HepG2 (cell line): ENCODE results near the gene CENPB. TPM values are rescaled to one million over a fixed set of nuclear protein-coding genes. Genes with fewer than 3 reads are reported as not detected.
"Not testable (repeated sequence)": the region's sequence is repeated elsewhere in the genome, so short reads cannot be mapped to it uniquely, and the experiment has no call there.

Source experiments
- ATAC-seq: fragments of 200-7000 bp; cut with Tn5 transposase; 3 replicates; pipeline ENCODE4 v1.9.1; 2020; ENCODE audit warnings: mild to moderate bottlenecking, moderate library complexity
- BruUV-seq: library from RNA; stranded (reverse); fragments of 400-500 nt; replicated peaks from 2 replicates; lab custom pipeline; 2021; lab: Mats Ljungman, UMichigan
- CTCF ChIA-PET: fragments of 300-600 bp; formaldehyde crosslinking; extraction: SDS; loops from one replicate; lab custom pipeline; 2021; ENCODE audit warnings: low total read pairs, inconsistent platforms, low intra/inter-chr PET ratio; lab: Yijun Ruan, JAX
- POLR2A ChIA-PET: fragments of 350-600 bp; sonication (Branson Sonifier 250); formaldehyde crosslinking; loops from one replicate; lab custom pipeline; 2020; ENCODE audit warnings: antibody characterized with exemption, inconsistent platforms; lab: Yijun Ruan, JAX
- DNase-seq: peaks from one replicate; pipeline ENCODE4 v3.0.0-alpha.2; 2015; ENCODE audit warnings: low spot score
- FAIRE-seq: peaks from 3 replicates; lab custom pipeline; 2011; peaks lifted over from hg19 to GRCh38; lab: Jason Lieb, UNC
- H2AFZ ChIP-seq: one replicate; pipeline ENCODE4 v1.6.1; 2011; ENCODE audit warnings: low read length, inconsistent platforms
- H3K27ac ChIP-seq: fragments of 300-600 bp; 3 replicates; pipeline ENCODE4 v1.8.0; 2011; ENCODE audit warnings: mixed run types, mild to moderate bottlenecking, mixed read lengths, low read length, inconsistent platforms; ENCODE audit not compliant: insufficient read depth; ENCODE audit errors: extremely low read length
- H3K27me3 ChIP-seq, 2 experiments: fragments of 200-600 bp in 1 of 2; 2 replicates in 1 of 2; 3 replicates in 1 of 2; pipeline versions ENCODE4 v1.6.0 to v1.8.0; 2011; ENCODE audit warnings: low read length in 2 of 2, mild to moderate bottlenecking in 2 of 2, moderate library complexity in 2 of 2, inconsistent platforms in 1 of 2; ENCODE audit not compliant: insufficient read depth in 2 of 2, control insufficient read depth in 1 of 2
- H3K36me3 ChIP-seq, 2 experiments: fragments of 200-600 bp in 1 of 2; replicated peaks in 1 of 2; 2 replicates in 1 of 2; 3 replicates in 1 of 2; pipeline versions ENCODE4 v1.5.1 to v1.8.0; 2011; ENCODE audit warnings: low read length in 2 of 2, inconsistent platforms in 1 of 2; ENCODE audit not compliant: insufficient read depth in 2 of 2, control insufficient read depth in 1 of 2
- H3K4me1 ChIP-seq: 2 replicates; pipeline ENCODE4 v1.5.1; 2012; ENCODE audit warnings: low read length, inconsistent platforms; ENCODE audit not compliant: insufficient read depth
- H3K4me2 ChIP-seq: 2 replicates; pipeline ENCODE4 v1.6.0; 2011; ENCODE audit warnings: low read depth, low read length, inconsistent platforms
- H3K4me3 ChIP-seq, 3 experiments: fragments of 200-600 bp in 1 of 3; sonication (generic), shearing (Covaris generic) in 1 of 3; replicated peaks in 1 of 3; 2 replicates each; pipeline ENCODE4 v1.5.1; 2011 to 2016; ENCODE audit warnings: low read length in 3 of 3, inconsistent platforms in 2 of 3, low read depth in 2 of 3, mild to moderate bottlenecking in 2 of 3, control low read depth in 1 of 3, mixed read lengths in 1 of 3; ENCODE audit not compliant: insufficient read depth in 1 of 3
- H3K79me2 ChIP-seq: one replicate; pipeline ENCODE4 v1.6.1; 2011; ENCODE audit warnings: low read length, inconsistent platforms; ENCODE audit not compliant: insufficient read depth
- H3K9ac ChIP-seq: 2 replicates; pipeline ENCODE4 v1.6.0; 2011; ENCODE audit warnings: mild to moderate bottlenecking, low read depth, low read length, inconsistent platforms; ENCODE audit not compliant: insufficient read depth
- H3K9me3 ChIP-seq: 2 replicates; pipeline ENCODE4 v1.5.1; 2012; ENCODE audit warnings: mild to moderate bottlenecking, low read length
- H4K20me1 ChIP-seq: 2 replicates; pipeline ENCODE4 v1.6.0; 2011; ENCODE audit warnings: inconsistent platforms, mild to moderate bottlenecking, low read length, moderate library complexity; ENCODE audit not compliant: insufficient read depth
- DR1 ChIP-seq: sonication (generic); formaldehyde crosslinking; IDR thresholded peaks from 2 replicates; pipeline ENCODE4 v1.8.0; 2021; ENCODE audit warnings: mild to moderate bottlenecking, missing genetic modification reagents, inconsistent platforms
- ETV5 ChIP-seq: IDR thresholded peaks from 2 replicates; pipeline ENCODE4 v1.6.1; 2018; ENCODE audit warnings: missing biosample characterization, missing genetic modification reagents, inconsistent platforms, borderline replicate concordance
- FOXK2 ChIP-seq: fragments of 450-650 bp; IDR thresholded peaks from 2 replicates; pipeline ENCODE4 v1.6.1; 2016
- HNF1B ChIP-seq: sonication (generic); formaldehyde crosslinking; IDR thresholded peaks from 2 replicates; pipeline ENCODE4 v1.5.1; 2020; ENCODE audit warnings: mild to moderate bottlenecking, moderate library complexity, missing genetic modification reagents
- MYPOP ChIP-seq: sonication (generic); formaldehyde crosslinking; IDR thresholded peaks from 2 replicates; pipeline ENCODE4 v1.8.1; 2023; ENCODE audit warnings: mild to moderate bottlenecking, moderate library complexity, missing genetic modification reagents
- NRL ChIP-seq: sonication (generic); formaldehyde crosslinking; IDR thresholded peaks from 2 replicates; pipeline ENCODE4 v1.5.0; 2020; ENCODE audit warnings: missing genetic modification reagents, mild to moderate bottlenecking, moderate library complexity, borderline replicate concordance
- PAX8 ChIP-seq: sonication (generic); formaldehyde crosslinking; IDR thresholded peaks from 2 replicates; pipeline ENCODE4 v1.8.0; 2022; ENCODE audit warnings: mild to moderate bottlenecking, missing genetic modification reagents, borderline replicate concordance
- PLSCR1 ChIP-seq: sonication (generic); formaldehyde crosslinking; IDR thresholded peaks from 2 replicates; pipeline ENCODE4 v1.5.0; 2020; ENCODE audit warnings: missing genetic modification reagents, mild to moderate bottlenecking, borderline replicate concordance
- RNF2 ChIP-seq: fragments of 450-650 bp; conservative IDR thresholded peaks from 2 replicates; pipeline ENCODE4 v1.6.1; 2016; ENCODE audit warnings: low read depth
- SRSF9 ChIP-seq: fragments of 200-400 bp; formaldehyde crosslinking; IDR thresholded peaks from 2 replicates; pipeline ENCODE4 v1.6.1; 2018; ENCODE audit warnings: borderline replicate concordance, mild to moderate bottlenecking, low read depth, low read length; ENCODE audit not compliant: insufficient read depth, poor library complexity, severe bottlenecking
- SUZ12 ChIP-seq: fragments of 150-350 bp; IDR thresholded peaks from 2 replicates; pipeline ENCODE4 v1.6.1; 2014; ENCODE audit warnings: low read depth, low read length
- TFE3 ChIP-seq: IDR thresholded peaks from 2 replicates; pipeline ENCODE4 v1.6.1; 2016
- ZMAT5 ChIP-seq: sonication (generic); formaldehyde crosslinking; IDR thresholded peaks from 2 replicates; pipeline ENCODE4 v1.5.0; 2020; ENCODE audit warnings: mild to moderate bottlenecking, low read depth, missing genetic modification reagents, borderline replicate concordance
- ZNF143 ChIP-seq: sonication (generic); formaldehyde crosslinking; IDR thresholded peaks from 2 replicates; pipeline ENCODE4 v1.4.0; 2020; ENCODE audit warnings: missing genetic modification reagents
- ZNF776 ChIP-seq: sonication (generic); formaldehyde crosslinking; IDR thresholded peaks from 2 replicates; pipeline ENCODE4 v1.4.0; 2020; ENCODE audit warnings: mild to moderate bottlenecking, missing genetic modification reagents
- ZNF878 ChIP-seq: sonication (generic); formaldehyde crosslinking; IDR thresholded peaks from 2 replicates; pipeline ENCODE4 v1.8.1; 2023; ENCODE audit warnings: mild to moderate bottlenecking, missing genetic modification reagents, moderate library complexity
- WGBS: methylation state at CpG from one replicate; pipeline ENCODE4 v1.1.6; 2017; ENCODE audit warnings: low lambda C conversion rate; 5-methylcytosine and 5-hydroxymethylcytosine counted together
- in situ Hi-C: cut with HindIII; loops from 2 replicates; pipeline ENCODE4 v1.10.0; 2017; ENCODE audit warnings: low pct_unique_long_range_greater_than_20kb; ENCODE audit not compliant: extremely low pct_ligation_motif_present
- intact Hi-C: fragments of 100-400 bp; cut with micrococcal nuclease; formaldehyde crosslinking; loops from one replicate; pipeline ENCODE4 v1.10.0; 2022; ENCODE audit not compliant: unreplicated experiment
- polyA plus RNA-seq, 8 experiments: library from polyadenylated mRNA; depleted of rRNA in 3 of 8; stranded (reverse) in 7 of 8; unstranded in 1 of 8; fragments of >200 nt; fragmentation: Illumina TruSeq in 4 of 8; extraction: Trizol in 4 of 8; gene quantifications; 2 replicates each; pipeline versions ENCODE4 v1.2.1 to v1.2.3, GENCODE V29; 2011 to 2016; ENCODE audit warnings: low read depth in 4 of 8, missing spikeins in 1 of 8, mixed read lengths in 1 of 8; ENCODE audit not compliant: insufficient read depth in 1 of 8
- total RNA-seq, 5 experiments: library from RNA; depleted of rRNA; stranded (reverse); fragments of >200 nt; fragmentation: Illumina TruSeq; extraction: Trizol; gene quantifications; 2 replicates each; pipeline ENCODE4 v1.2.3, GENCODE V29; 2016; ENCODE audit warnings: low read depth in 1 of 5

Gene CENPB
- total and polyA plus RNA-seq, 2 of the 13 experiments (the other 11 are each of a cell fraction or from before 2014, with no cell fraction given), result 10.4 to 54.5 TPM

GRCh38 chr20:3794701-3795420 lies 8.3 kb upstream of the CENPB start (continued):
- TF ChIP-seq SUZ12, result no peak
- TF ChIP-seq SRSF9, result no peak
- TF ChIP-seq DR1 (CRISPR knock-in tag), result no peak
- TF ChIP-seq ZNF878 (CRISPR knock-in tag), result no peak
- no peak for TF ChIP-seq ZNF776 (CRISPR knock-in tag)
- no peak for TF ChIP-seq RNF2
- peak; percentile 32; the same call in 1 of the 2 replicates for TF ChIP-seq HNF1B (CRISPR knock-in tag)
- no peak for TF ChIP-seq FOXK2
- TF ChIP-seq TFE3 (CRISPR knock-in tag), result no peak
- TF ChIP-seq NRL, result 0 out of 2 replicates have a peak, but pooled peaks have one; percentile 29
- TF ChIP-seq ZNF143 (CRISPR knock-in tag), result no peak
- TF ChIP-seq ETV5, result no peak
- no peak for TF ChIP-seq MYPOP (CRISPR knock-in tag)
- TF ChIP-seq PAX8 (CRISPR knock-in tag), result no peak
- no peak for TF ChIP-seq ZMAT5 (CRISPR knock-in tag)
- no peak for TF ChIP-seq PLSCR1 (CRISPR knock-in tag)

- H3K36me3 ChIP-seq, FAIRE-seq, BruUV-seq, H2AFZ ChIP-seq, H3K9ac ChIP-seq, H3K27me3 ChIP-seq, POLR2A ChIA-PET, in situ Hi-C loops, intact Hi-C loops, H3K27ac ChIP-seq, CTCF ChIA-PET, H4K20me1 ChIP-seq, DNase-seq, H3K4me2 ChIP-seq, H3K4me3 ChIP-seq, ATAC-seq, H3K9me3 ChIP-seq: not testable (repeated sequence)
- Histone ChIP-seq H3K4me1 (peaks cover 52% of the 10 kb centered on the region), H3K79me2 (peaks cover 20% of the 10 kb centered on the region)
- 40% methylated on average over 1 of the region's 3 CpGs for WGBS
Observed at GRCh38 chr20:3794168-3794567, 7.6 kb upstream of the CENPB start.
